Liver (tissue), 9 donors: ENCODE measurements around the gene ZNF837. TPM values are rescaled to one million over a fixed set of nuclear protein-coding genes. Genes with fewer than 3 reads are reported as not detected.

Experiments used
- DNase-seq: peaks from one replicate; pipeline ENCODE4 v3.0.0-alpha.2; 2017; ENCODE audit warnings: low spot score
- H3K27ac ChIP-seq, 2 donors: one replicate each; pipeline ENCODE4 v1.7.0; 2013; ENCODE audit warnings: inconsistent platforms in 2 of 2, low read length in 2 of 2, control low read depth in 1 of 2, low read depth in 1 of 2, mild to moderate bottlenecking in 1 of 2
- H3K27me3 ChIP-seq, 4 donors: one replicate each; pipeline versions ENCODE4 v1.6.1 to v1.7.0; 2013; ENCODE audit warnings: low read length in 3 of 4, inconsistent platforms in 1 of 4, mild to moderate bottlenecking in 1 of 4, moderate library complexity in 1 of 4; ENCODE audit not compliant: control insufficient read depth in 4 of 4, insufficient read depth in 4 of 4
- H3K36me3 ChIP-seq, 4 donors: one replicate each; pipeline versions ENCODE4 v1.6.1 to v1.7.0; 2013; ENCODE audit warnings: low read length in 3 of 4, mild to moderate bottlenecking in 3 of 4, low read depth in 1 of 4, moderate library complexity in 1 of 4; ENCODE audit not compliant: control insufficient read depth in 4 of 4, insufficient read depth in 3 of 4
- H3K4me1 ChIP-seq, 4 donors: one replicate each; pipeline versions ENCODE4 v1.6.1 to v1.7.0; 2013; ENCODE audit warnings: low read length in 3 of 4, mild to moderate bottlenecking in 3 of 4, moderate library complexity in 1 of 4; ENCODE audit not compliant: control insufficient read depth in 4 of 4, insufficient read depth in 4 of 4
- H3K4me3 ChIP-seq, 3 donors: one replicate each; pipeline versions ENCODE4 v1.6.1 to v1.7.0; 2013; ENCODE audit warnings: low read length in 3 of 3, control low read depth in 1 of 3, low read depth in 1 of 3, mild to moderate bottlenecking in 1 of 3
- H3K9ac ChIP-seq, 2 donors: one replicate each; pipeline ENCODE4 v1.7.0; 2013; ENCODE audit warnings: low read length in 2 of 2, mild to moderate bottlenecking in 2 of 2, moderate library complexity in 2 of 2, control low read depth in 1 of 2, low read depth in 1 of 2
- H3K9me3 ChIP-seq, 4 donors: one replicate each; pipeline versions ENCODE4 v1.6.1 to v1.7.0; 2013; ENCODE audit warnings: low read length in 3 of 4; ENCODE audit not compliant: control insufficient read depth in 4 of 4
- ATF3 ChIP-seq: IDR thresholded peaks from 2 replicates; pipeline ENCODE4 v1.6.1; 2016; ENCODE audit warnings: antibody characterized with exemption
- CTCF ChIP-seq: fragments of 150-350 bp; IDR thresholded peaks from 2 replicates; pipeline ENCODE4 v1.5.1; 2017; ENCODE audit warnings: improper control_type of control experiment, low read depth, low read length; ENCODE audit not compliant: missing input control
- EGR1 ChIP-seq, 2 donors: IDR thresholded peaks; 2 replicates each; pipeline ENCODE4 v1.6.1; 2016 to 2018; ENCODE audit warnings: antibody characterized with exemption in 2 of 2, low read depth in 2 of 2
- FOXA1 ChIP-seq: IDR thresholded peaks from 2 replicates; pipeline ENCODE4 v1.6.1; 2016; ENCODE audit warnings: antibody characterized with exemption
- GABPA ChIP-seq, 2 donors: IDR thresholded peaks in 1 of 2; conservative IDR thresholded peaks in 1 of 2; 2 replicates each; pipeline ENCODE4 v1.6.1; 2016; ENCODE audit warnings: antibody characterized with exemption in 2 of 2, mild to moderate bottlenecking in 1 of 2, moderate library complexity in 1 of 2
- HNF4A ChIP-seq, 2 donors: conservative IDR thresholded peaks; 2 replicates each; pipeline ENCODE4 v1.6.1; 2016; ENCODE audit warnings: antibody characterized with exemption in 2 of 2, mild to moderate bottlenecking in 2 of 2
- HNF4G ChIP-seq: IDR thresholded peaks from 2 replicates; pipeline ENCODE4 v1.6.1; 2016; ENCODE audit warnings: antibody characterized with exemption
- JUND ChIP-seq, 2 donors: IDR thresholded peaks; 2 replicates each; pipeline ENCODE4 v1.6.1; 2016; ENCODE audit warnings: antibody characterized with exemption in 2 of 2
- MAX ChIP-seq: IDR thresholded peaks from 2 replicates; pipeline ENCODE4 v1.6.1; 2016; ENCODE audit warnings: antibody characterized with exemption
- NR2F2 ChIP-seq: IDR thresholded peaks from 2 replicates; pipeline ENCODE4 v1.6.1; 2016; ENCODE audit warnings: antibody characterized with exemption
- REST ChIP-seq: IDR thresholded peaks from 2 replicates; pipeline ENCODE4 v1.6.1; 2016; ENCODE audit warnings: antibody characterized with exemption, mild to moderate bottlenecking
- RXRA ChIP-seq, 2 donors: IDR thresholded peaks; 2 replicates each; pipeline ENCODE4 v1.6.1; 2017 to 2018; ENCODE audit warnings: antibody characterized with exemption in 2 of 2, mild to moderate bottlenecking in 1 of 2
- SP1 ChIP-seq: IDR thresholded peaks from 2 replicates; pipeline ENCODE4 v1.6.1; 2018; ENCODE audit warnings: antibody characterized with exemption, mild to moderate bottlenecking
- TAF1 ChIP-seq: conservative IDR thresholded peaks from 2 replicates; pipeline ENCODE4 v1.6.1; 2016; ENCODE audit warnings: antibody characterized with exemption, mild to moderate bottlenecking
- YY1 ChIP-seq: IDR thresholded peaks from 2 replicates; pipeline ENCODE4 v1.6.1; 2016; ENCODE audit warnings: antibody characterized with exemption, mild to moderate bottlenecking
- ZBTB33 ChIP-seq: IDR thresholded peaks from 2 replicates; pipeline ENCODE4 v1.6.1; 2016; ENCODE audit warnings: antibody characterized with exemption
- WGBS: extraction: QIAGEN DNeasy Blood & Tissue Kit; methylation state at CpG from one replicate; pipeline ENCODE4 v1.1.7; 2013; 5-methylcytosine and 5-hydroxymethylcytosine counted together
- polyA plus RNA-seq, 2 donors: library from polyadenylated mRNA; stranded (reverse) in 1 of 2; unstranded in 1 of 2; fragments of 200-250 nt in 1 of 2; fragments of >200 nt in 1 of 2; fragmentation: Nextera tagmentation in 1 of 2; extraction: Ambion mirVana in 1 of 2; gene quantifications; one replicate each; pipeline versions ENCODE4 v1.2.1 to v1.2.3, GENCODE V29; 2013 to 2015
- total RNA-seq, 2 donors: library from RNA; depleted of rRNA; stranded (reverse); fragments of >200 nt; gene quantifications; one replicate each; pipeline ENCODE4 v1.2.3, GENCODE V29; 2014
- donor health status: healthy.
- donor health status: healthy.
- donor health status: healthy.
- donor health status: healthy.
- donor health status: healthy.

Gene ZNF837
- total and polyA plus RNA-seq, 4 donors: 0.54 to 3.6 (median 2.3) TPM

- Histone ChIP-seq H3K4me1 (peaks cover 23 to 72% (median 53%) of the 10 kb centered on the region in 4 donors), H3K4me3 (no peak overlapping the region), H3K9me3 (no peaks in the 10 kb centered on the region), H3K36me3 (no peaks in the 10 kb centered on the region), H3K27me3 (no peaks in the 10 kb centered on the region), H3K9ac (no peak overlapping the region), H3K27ac (no peak overlapping the region)
- TF ChIP-seq GABPA (IDR thresholded peaks at IDR 0.05 in 1 of 2, conservative IDR thresholded peaks at IDR 0.05 in 1 of 2): no peak
- TF ChIP-seq JUND (IDR thresholded peaks at IDR 0.05): no peak
- TF ChIP-seq EGR1 (IDR thresholded peaks at IDR 0.05; ENCODE audit: low read depth in 2 of 2): no peak
- no peak for TF ChIP-seq YY1
- no peak for TF ChIP-seq NR2F2
- no peak for TF ChIP-seq SP1
- no peak for TF ChIP-seq RXRA (IDR thresholded peaks at IDR 0.05)
- no peak for TF ChIP-seq TAF1
- TF ChIP-seq FOXA1: no peak
- TF ChIP-seq ZBTB33: no peak
- TF ChIP-seq REST: no peak
- WGBS: 87% methylated on average over 6 of the region's 6 CpGs
- DNase-seq: no peak
Measured at GRCh38 chr19:58354478-58355030, 26.3 kb downstream of the ZNF837 start.

- Histone ChIP-seq H3K4me1 (peaks cover 23 to 78% (median 58%) of the 10 kb centered on the region in 4 donors), H3K27ac (peak overlapping the region; percentile 3 to 14), H3K36me3 (no peaks in the 10 kb centered on the region), H3K4me3 (peak overlapping the region in 1 of 3 donors; percentile 20), H3K9ac (no peak overlapping the region), H3K9me3 (no peaks in the 10 kb centered on the region), H3K27me3 (no peaks in the 10 kb centered on the region)
- 71% methylated on average over 15 of the region's 15 CpGs for WGBS
- no peak for DNase-seq
- TF ChIP-seq NR2F2 (no peak), GABPA (IDR thresholded peaks at IDR 0.05 in 1 of 2, conservative IDR thresholded peaks at IDR 0.05 in 1 of 2) (peak in 1 of 2 donors; percentile 5), ZBTB33 (no peak), ATF3 (no peak), RXRA (IDR thresholded peaks at IDR 0.05) (peak; percentile 3 to 35), YY1 (no peak), CTCF (no peak), TAF1 (no peak), EGR1 (IDR thresholded peaks at IDR 0.05; ENCODE audit: low read depth in 2 of 2) (no peak), HNF4A (conservative IDR thresholded peaks at IDR 0.05) (peak in 1 of 2 donors; percentile 6), SP1 (no peak), MAX (no peak), HNF4G (no peak)
Measured at GRCh38 chr19:58353717-58354477, 26.9 kb downstream of the ZNF837 start.
